Astrocyte (in vitro differentiated cells and primary cell): ENCODE data around the gene MTO1. TPM values are rescaled to one million over a fixed set of nuclear protein-coding genes. Genes with fewer than 3 reads are reported as not detected.
"Not testable (repeated sequence)": the region's sequence is repeated elsewhere in the genome, so short reads cannot be mapped to it uniquely, and the experiment has no call there.

ENCODE experiments used
- DNase-seq: peaks from one replicate; pipeline ENCODE4 v3.0.0-alpha.2; 2010; ENCODE audit warnings: low read depth
- FAIRE-seq: peaks from 2 replicates; lab custom pipeline; 2011; peaks lifted over from hg19 to GRCh38; lab: Jason Lieb, UNC
- H2AFZ ChIP-seq: 2 replicates; pipeline ENCODE4 v1.6.0; 2012; ENCODE audit warnings: low read depth, low read length, inconsistent platforms
- H3K27ac ChIP-seq: 2 replicates; pipeline ENCODE4 v1.5.1; 2011; ENCODE audit warnings: low read depth, low read length, inconsistent platforms
- H3K27me3 ChIP-seq: 2 replicates; pipeline ENCODE4 v1.6.0; 2011; ENCODE audit warnings: low read length, inconsistent platforms; ENCODE audit not compliant: insufficient read depth
- H3K36me3 ChIP-seq: 2 replicates; pipeline ENCODE4 v1.5.1; 2011; ENCODE audit warnings: low read length, inconsistent platforms; ENCODE audit not compliant: insufficient read depth
- H3K4me1 ChIP-seq: 2 replicates; pipeline ENCODE4 v1.5.1; 2011; ENCODE audit warnings: low read length, inconsistent platforms; ENCODE audit not compliant: insufficient read depth
- H3K4me2 ChIP-seq: 2 replicates; pipeline ENCODE4 v1.6.0; 2012; ENCODE audit warnings: low read length, inconsistent platforms
- H3K4me3 ChIP-seq: 2 replicates; pipeline ENCODE4 v1.5.1; 2011; ENCODE audit warnings: low read depth, mild to moderate bottlenecking, low read length, inconsistent platforms; ENCODE audit not compliant: insufficient read depth
- H3K79me2 ChIP-seq: 2 replicates; pipeline ENCODE4 v1.6.0; 2012; ENCODE audit warnings: mild to moderate bottlenecking, low read length, inconsistent platforms; ENCODE audit not compliant: insufficient read depth
- H3K9ac ChIP-seq: 2 replicates; pipeline ENCODE4 v1.6.0; 2012; ENCODE audit warnings: mild to moderate bottlenecking, low read length, inconsistent platforms
- H3K9me3 ChIP-seq: 2 replicates; pipeline ENCODE4 v1.5.1; 2012; ENCODE audit warnings: low read depth, mild to moderate bottlenecking, low read length, inconsistent platforms; ENCODE audit not compliant: insufficient read depth
- H4K20me1 ChIP-seq: 2 replicates; pipeline ENCODE4 v1.6.0; 2012; ENCODE audit warnings: low read length, inconsistent platforms; ENCODE audit not compliant: insufficient read depth
- H3K27ac Mint-ChIP-seq: one replicate; pipeline ENCODE4 v1.8.0; 2021; ENCODE audit warnings: mild to moderate bottlenecking, mixed read lengths; ENCODE audit not compliant: unreplicated experiment
- H3K27me3 Mint-ChIP-seq: one replicate; pipeline ENCODE4 v1.8.0; 2021; ENCODE audit warnings: low read depth, mixed read lengths; ENCODE audit not compliant: unreplicated experiment
- H3K36me3 Mint-ChIP-seq: one replicate; pipeline ENCODE4 v1.8.0; 2021; ENCODE audit warnings: low read depth, mixed read lengths; ENCODE audit not compliant: unreplicated experiment
- H3K4me1 Mint-ChIP-seq: one replicate; pipeline ENCODE4 v1.8.0; 2021; ENCODE audit warnings: low read depth, mixed read lengths; ENCODE audit not compliant: unreplicated experiment
- H3K4me3 Mint-ChIP-seq: one replicate; pipeline ENCODE4 v1.8.0; 2021; ENCODE audit warnings: mild to moderate bottlenecking, moderate library complexity, mixed read lengths; ENCODE audit not compliant: unreplicated experiment
- H3K9me3 Mint-ChIP-seq: one replicate; pipeline ENCODE4 v1.8.0; 2021; ENCODE audit warnings: mild to moderate bottlenecking, mixed read lengths; ENCODE audit not compliant: unreplicated experiment
- CTCF ChIP-seq: IDR thresholded peaks from 2 replicates; pipeline ENCODE4 v1.5.1; 2011; ENCODE audit warnings: low read depth, mild to moderate bottlenecking, inconsistent platforms, low read length, moderate library complexity; ENCODE audit not compliant: insufficient read depth
- EZH2 ChIP-seq: IDR thresholded peaks from 2 replicates; pipeline ENCODE4 v1.6.1; 2012; ENCODE audit warnings: mild to moderate bottlenecking, low read length, inconsistent platforms; ENCODE audit not compliant: insufficient read depth
- total RNA-seq: library from RNA; stranded (reverse); gene quantifications from 2 replicates; pipeline ENCODE4 v1.2.1, GENCODE V29; 2021

MTO1 gene
- total RNA-seq, 1 donor from 2014 or later, result 17.6 TPM

DNA sequence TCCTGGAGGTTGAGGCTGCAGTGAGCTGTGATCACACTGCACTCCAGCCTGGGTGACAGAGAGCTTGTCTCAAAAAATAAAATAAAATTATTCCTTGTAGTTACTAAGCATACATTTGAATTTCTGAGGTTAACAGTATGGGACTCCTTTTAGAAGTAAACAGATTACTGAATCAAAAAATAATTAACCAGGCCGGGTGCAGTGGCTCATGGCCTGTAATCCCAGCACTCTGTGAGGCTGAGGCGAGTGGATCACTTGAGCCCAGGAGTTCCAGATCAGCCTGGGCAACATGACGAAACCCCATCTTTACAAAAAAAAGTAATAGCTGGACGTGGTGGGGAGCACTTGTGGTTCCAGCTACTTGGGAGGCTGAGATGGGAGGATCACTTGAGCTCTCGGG is 81.4 kb downstream of the MTO1 start:
- Histone ChIP-seq H3K27ac (no peak overlapping the region), H3K4me2 (no peak overlapping the region), H3K4me3 (no peak overlapping the region), H3K36me3 (no peaks in the 10 kb centered on the region), H3K4me1 (no peaks in the 10 kb centered on the region), H4K20me1 (no peaks in the 10 kb centered on the region), H3K27me3 (no peaks in the 10 kb centered on the region), H3K9me3 (no peaks in the 10 kb centered on the region), H3K79me2 (no peaks in the 10 kb centered on the region), H2AFZ (no peak overlapping the region), H3K9ac (no peak overlapping the region)
- TF ChIP-seq CTCF (no peak), EZH2 (no peak)
- DNase-seq, result no peak
- no peak overlapping the region for H3K27ac Mint-ChIP-seq
- no peaks in the 10 kb centered on the region for H3K27me3 Mint-ChIP-seq
- H3K36me3 Mint-ChIP-seq, result no peaks in the 10 kb centered on the region
- no peak for FAIRE-seq
- H3K4me3 Mint-ChIP-seq, result no peak overlapping the region
- no peaks in the 10 kb centered on the region for H3K4me1 Mint-ChIP-seq
- no peaks in the 10 kb centered on the region for H3K9me3 Mint-ChIP-seq

- no peak for TF ChIP-seq CTCF
- TF ChIP-seq EZH2, result no peak
- Mint-ChIP-seq H3K27me3 (no peaks in the 10 kb centered on the region), H3K4me3 (no peak overlapping the region), H3K4me1 (no peaks in the 10 kb centered on the region), H3K9me3 (no peaks in the 10 kb centered on the region), H3K36me3 (no peaks in the 10 kb centered on the region), H3K27ac (no peak overlapping the region)
- H3K9ac ChIP-seq, result no peak overlapping the region
- H3K9me3 ChIP-seq, result no peaks in the 10 kb centered on the region
- no peak overlapping the region for H3K4me3 ChIP-seq
- H3K4me1 ChIP-seq, result no peaks in the 10 kb centered on the region
- no peaks in the 10 kb centered on the region for H4K20me1 ChIP-seq
- H3K79me2 ChIP-seq, result no peaks in the 10 kb centered on the region
- no peak overlapping the region for H3K4me2 ChIP-seq
- no peaks in the 10 kb centered on the region for H3K36me3 ChIP-seq
- no peaks in the 10 kb centered on the region for H3K27me3 ChIP-seq
- DNase-seq (no peak), FAIRE-seq (no peak)
- no peak overlapping the region for H2AFZ ChIP-seq
- no peak overlapping the region for H3K27ac ChIP-seq
Measured at GRCh38 chr6:73547036-73547435, 85.5 kb downstream of the MTO1 start.

GRCh38 chr6:73548458-73549446 is 87.2 kb downstream of the MTO1 start:
- H3K4me3 Mint-ChIP-seq, result no peak overlapping the region
- Histone ChIP-seq H3K79me2 (no peaks in the 10 kb centered on the region), H3K36me3 (no peaks in the 10 kb centered on the region), H3K9ac (no peak overlapping the region), H4K20me1 (no peaks in the 10 kb centered on the region), H3K9me3 (no peaks in the 10 kb centered on the region), H2AFZ (no peak overlapping the region), H3K4me2 (no peak overlapping the region), H3K27me3 (no peaks in the 10 kb centered on the region), H3K27ac (no peak overlapping the region), H3K4me3 (no peak overlapping the region), H3K4me1 (no peaks in the 10 kb centered on the region)
- no peak overlapping the region for H3K27ac Mint-ChIP-seq
- no peaks in the 10 kb centered on the region for H3K36me3 Mint-ChIP-seq
- FAIRE-seq (no peak), DNase-seq (no peak)
- H3K27me3 Mint-ChIP-seq, result no peaks in the 10 kb centered on the region
- no peaks in the 10 kb centered on the region for H3K4me1 Mint-ChIP-seq
- no peak for TF ChIP-seq CTCF
- H3K9me3 Mint-ChIP-seq, result no peaks in the 10 kb centered on the region

DNA sequence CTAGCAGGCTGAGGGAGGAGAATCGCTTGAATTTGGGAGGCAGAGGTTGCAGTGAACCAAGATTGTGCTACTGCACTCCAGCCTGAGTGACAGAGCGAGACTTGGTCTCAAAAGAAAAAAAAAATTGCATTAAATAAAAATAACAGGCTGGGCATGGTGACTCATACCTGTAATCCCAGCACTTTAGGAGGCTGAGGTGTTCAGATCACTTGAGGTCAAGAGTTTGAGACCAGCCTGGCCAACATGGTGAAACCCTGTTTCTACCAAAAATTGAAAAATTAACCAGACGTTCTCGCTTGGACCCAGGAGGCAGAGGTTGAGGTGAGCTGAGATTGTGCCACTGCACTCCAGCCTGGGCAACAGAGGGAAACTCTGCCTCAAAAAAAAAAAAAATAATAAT is 89.6 kb downstream of the MTO1 start:
- not testable (repeated sequence) for H3K27ac Mint-ChIP-seq, H3K9me3 Mint-ChIP-seq, H3K4me3 Mint-ChIP-seq, H4K20me1 ChIP-seq, H3K36me3 Mint-ChIP-seq, H3K79me2 ChIP-seq, H3K4me1 Mint-ChIP-seq, H3K4me1 ChIP-seq, H3K9me3 ChIP-seq, H3K4me3 ChIP-seq, H3K27ac ChIP-seq, H3K9ac ChIP-seq, H3K36me3 ChIP-seq, H3K27me3 ChIP-seq, H2AFZ ChIP-seq, DNase-seq, H3K4me2 ChIP-seq, FAIRE-seq, H3K27me3 Mint-ChIP-seq
